ENCODE data around the gene TMEM239.

DNA sequence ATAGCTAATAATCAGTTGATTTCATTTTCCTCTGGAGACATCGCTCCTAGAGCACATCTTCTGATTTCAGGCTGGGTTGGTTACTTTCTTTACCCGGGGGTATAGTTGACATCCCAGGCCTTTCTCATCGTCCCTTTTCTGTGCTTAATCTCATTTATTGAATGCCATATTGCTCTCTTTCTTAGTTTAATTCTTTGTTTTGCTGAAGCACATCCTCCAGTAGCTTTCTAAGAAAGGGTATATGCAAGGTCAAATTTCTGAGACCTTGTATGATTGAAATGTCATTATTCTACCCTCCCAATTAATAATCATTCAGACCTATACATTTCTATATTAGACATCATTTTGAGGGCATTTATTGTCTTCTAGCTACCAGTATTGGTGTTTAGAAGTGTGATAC is 4.0 kb upstream of the TMEM239 start:
- no peak for TF ChIP-seq EP300 (IDR thresholded peaks at IDR 0.05; ENCODE audit: borderline replicate concordance)
- TF ChIP-seq TAF1 (IDR thresholded peaks at IDR 0.05; ENCODE audit: low read depth): no peak
- no peak for TF ChIP-seq CREB1 (IDR thresholded peaks at IDR 0.05; ENCODE audit: low read depth)
- TF ChIP-seq EGR1 (IDR thresholded peaks at IDR 0.05): no peak
- TF ChIP-seq, protein P1, sequence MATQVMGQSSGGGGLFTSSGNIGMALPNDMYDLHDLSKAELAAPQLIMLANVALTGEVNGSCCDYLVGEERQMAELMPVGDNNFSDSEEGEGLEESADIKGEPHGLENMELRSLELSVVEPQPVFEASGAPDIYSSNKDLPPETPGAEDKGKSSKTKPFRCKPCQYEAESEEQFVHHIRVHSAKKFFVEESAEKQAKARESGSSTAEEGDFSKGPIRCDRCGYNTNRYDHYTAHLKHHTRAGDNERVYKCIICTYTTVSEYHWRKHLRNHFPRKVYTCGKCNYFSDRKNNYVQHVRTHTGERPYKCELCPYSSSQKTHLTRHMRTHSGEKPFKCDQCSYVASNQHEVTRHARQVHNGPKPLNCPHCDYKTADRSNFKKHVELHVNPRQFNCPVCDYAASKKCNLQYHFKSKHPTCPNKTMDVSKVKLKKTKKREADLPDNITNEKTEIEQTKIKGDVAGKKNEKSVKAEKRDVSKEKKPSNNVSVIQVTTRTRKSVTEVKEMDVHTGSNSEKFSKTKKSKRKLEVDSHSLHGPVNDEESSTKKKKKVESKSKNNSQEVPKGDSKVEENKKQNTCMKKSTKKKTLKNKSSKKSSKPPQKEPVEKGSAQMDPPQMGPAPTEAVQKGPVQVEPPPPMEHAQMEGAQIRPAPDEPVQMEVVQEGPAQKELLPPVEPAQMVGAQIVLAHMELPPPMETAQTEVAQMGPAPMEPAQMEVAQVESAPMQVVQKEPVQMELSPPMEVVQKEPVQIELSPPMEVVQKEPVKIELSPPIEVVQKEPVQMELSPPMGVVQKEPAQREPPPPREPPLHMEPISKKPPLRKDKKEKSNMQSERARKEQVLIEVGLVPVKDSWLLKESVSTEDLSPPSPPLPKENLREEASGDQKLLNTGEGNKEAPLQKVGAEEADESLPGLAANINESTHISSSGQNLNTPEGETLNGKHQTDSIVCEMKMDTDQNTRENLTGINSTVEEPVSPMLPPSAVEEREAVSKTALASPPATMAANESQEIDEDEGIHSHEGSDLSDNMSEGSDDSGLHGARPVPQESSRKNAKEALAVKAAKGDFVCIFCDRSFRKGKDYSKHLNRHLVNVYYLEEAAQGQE (IDR thresholded peaks at IDR 0.05; ENCODE audit: low read depth): no peak
- no peak for TF ChIP-seq YY1 (IDR thresholded peaks at IDR 0.05; ENCODE audit: low read depth)
- no peak for TF ChIP-seq RAD21 (IDR thresholded peaks at IDR 0.05; ENCODE audit: low read depth)
- TF ChIP-seq, protein P2, sequence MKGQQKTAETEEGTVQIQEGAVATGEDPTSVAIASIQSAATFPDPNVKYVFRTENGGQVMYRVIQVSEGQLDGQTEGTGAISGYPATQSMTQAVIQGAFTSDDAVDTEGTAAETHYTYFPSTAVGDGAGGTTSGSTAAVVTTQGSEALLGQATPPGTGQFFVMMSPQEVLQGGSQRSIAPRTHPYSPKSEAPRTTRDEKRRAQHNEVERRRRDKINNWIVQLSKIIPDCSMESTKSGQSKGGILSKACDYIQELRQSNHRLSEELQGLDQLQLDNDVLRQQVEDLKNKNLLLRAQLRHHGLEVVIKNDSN (IDR thresholded peaks at IDR 0.05): no peak
- TF ChIP-seq FOXM1 (IDR thresholded peaks at IDR 0.05; ENCODE audit: borderline replicate concordance, low read depth): no peak
- no peak for TF ChIP-seq ZBTB7A (IDR thresholded peaks at IDR 0.05; ENCODE audit: low read depth)
- no peak for TF ChIP-seq TEAD4 (IDR thresholded peaks at IDR 0.05)
- no peak for TF ChIP-seq TCF12 (IDR thresholded peaks at IDR 0.05; ENCODE audit: low read depth)

Data from Ishikawa (cell line).